SU-DHL-6 (cell line): ENCODE data around the gene MS4A5.

Source experiments
- CTCF ChIP-seq: fragments of 200-600 bp; sonication (generic); IDR thresholded peaks from one replicate; pipeline ENCODE4 v1.5.1; 2017; ENCODE audit warnings: antibody characterized with exemption, mild to moderate bottlenecking, low read length, moderate library complexity; ENCODE audit not compliant: insufficient read depth, poor library complexity, severe bottlenecking
- EZH2phosphoT487 ChIP-seq: fragments of 200-600 bp; sonication (generic), shearing (Covaris generic); conservative IDR thresholded peaks from 2 replicates; pipeline ENCODE4 v1.6.1; 2018; ENCODE audit warnings: mild to moderate bottlenecking, antibody characterized with exemption, low read length, moderate library complexity, mixed read lengths

GRCh38 chr11:60459345-60459744 lies 30.0 kb downstream of the MS4A5 start:
- TF ChIP-seq CTCF (no peak), EZH2phosphoT487 (no peak)
